HG03045 (cell line): ENCODE results near the gene HNMT.
"Not testable (repeated sequence)": the region's sequence is repeated elsewhere in the genome, so short reads cannot be mapped to it uniquely, and the experiment has no call there.

ENCODE experiments used
- ATAC-seq: cut with Tn5 transposase; IDR thresholded peaks from one replicate; pipeline ENCODE4 v1.9.1; 2021; ENCODE audit warnings: mild to moderate bottlenecking, moderate library complexity; ENCODE audit not compliant: unreplicated experiment

The HNMT gene

GRCh38 chr2:138037090-138037489, 72.8 kb downstream of the HNMT start:
- no peak for ATAC-seq

GRCh38 chr2:138040616-138041015, 76.3 kb downstream of the HNMT start:
- ATAC-seq: no peak

GRCh38 chr2:138042311-138042710, 78.0 kb downstream of the HNMT start:
- no peak for ATAC-seq

GRCh38 chr2:138043588-138043987, 79.3 kb downstream of the HNMT start:
- not testable (repeated sequence) for ATAC-seq

GRCh38 chr2:138058427-138058826, 94.2 kb downstream of the HNMT start:
- ATAC-seq: no peak

GRCh38 chr2:138059487-138060300, 95.4 kb downstream of the HNMT start:
- no peak for ATAC-seq

- ATAC-seq: no peak
These were observed 96.0 kb downstream of the HNMT start for GRCh38 chr2:138060301-138060635.

- no peak for ATAC-seq
These were observed 97.7 kb downstream of the HNMT start for GRCh38 chr2:138061961-138062360.

- ATAC-seq: no peak
These were observed 98.9 kb downstream of the HNMT start for GRCh38 chr2:138063181-138063580.
